HAP-1 (cell line): ENCODE measurements around the gene AKAP8L.
"Not testable (repeated sequence)": the region's sequence is repeated elsewhere in the genome, so short reads cannot be mapped to it uniquely, and the experiment has no call there.

ENCODE experiments used
- DNase-seq, 2 experiments: peaks; one replicate each; pipeline ENCODE4 v3.0.0-alpha.2; 2016 to 2020; ENCODE audit warnings: low spot score in 2 of 2
- H3K27me3 ChIP-seq: fragments of 250-450 bp; sonication (Bioruptor Pico); 2 replicates; pipeline ENCODE4 v1.5.1; 2020; ENCODE audit warnings: low read depth, mild to moderate bottlenecking, moderate library complexity
- H3K36me3 ChIP-seq: fragments of 250-450 bp; sonication (Bioruptor Pico); replicated peaks from 2 replicates; pipeline ENCODE4 v1.5.1; 2020; ENCODE audit warnings: mild to moderate bottlenecking
- H3K4me1 ChIP-seq: fragments of 250-450 bp; sonication (Bioruptor Pico); 2 replicates; pipeline ENCODE4 v1.5.1; 2020; ENCODE audit warnings: mild to moderate bottlenecking
- H3K4me3 ChIP-seq: fragments of 250-450 bp; sonication (Bioruptor Pico); 2 replicates; pipeline ENCODE4 v1.5.1; 2020; ENCODE audit warnings: mild to moderate bottlenecking, moderate library complexity
- H3K9me3 ChIP-seq: fragments of 250-450 bp; sonication (Bioruptor Pico); 2 replicates; pipeline ENCODE4 v1.5.1; 2020; ENCODE audit warnings: mild to moderate bottlenecking, moderate library complexity
- in situ Hi-C: fragments of 300-500 bp; cut with MboI; formaldehyde crosslinking; loops from 3 replicates; pipeline ENCODE4 v1.14.3; 2020; ENCODE audit warnings: low sequenced_read_pairs, inconsistent platforms, mixed read lengths

AKAP8L gene

DNA sequence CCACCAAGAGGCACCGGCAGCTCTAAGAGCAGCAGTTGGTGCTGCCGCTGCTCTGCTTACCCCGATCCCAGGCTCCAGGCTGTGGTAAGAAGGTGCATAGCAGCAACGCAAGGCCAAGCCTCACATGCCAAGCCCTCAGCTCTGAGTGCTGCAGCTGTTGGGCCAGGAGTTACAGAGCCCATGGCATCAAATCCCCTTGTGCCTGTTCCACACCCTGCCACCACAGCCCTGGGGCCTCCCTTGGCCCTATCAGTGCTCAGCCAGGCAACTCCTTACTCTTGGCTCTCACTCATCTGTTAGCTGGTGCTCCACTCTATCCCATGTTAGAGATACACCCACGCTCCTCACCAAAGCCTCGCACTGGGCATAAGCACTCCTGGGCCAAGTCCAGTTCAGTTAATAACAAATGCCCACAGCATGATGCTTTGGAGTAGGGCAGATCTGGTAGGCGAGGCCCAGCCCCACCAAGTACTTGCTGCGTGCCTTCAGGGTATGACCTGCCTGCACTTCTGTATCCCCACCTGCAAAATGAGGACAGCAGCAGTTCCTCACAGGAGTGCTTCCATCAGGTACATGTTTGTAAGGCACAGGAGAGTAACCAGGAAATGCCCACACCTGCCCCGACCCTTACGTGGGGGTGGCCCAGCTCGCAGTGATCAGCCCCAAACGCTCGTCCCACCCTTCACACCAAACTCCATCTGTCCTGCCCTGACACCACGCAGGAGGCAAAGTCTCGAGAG, 16.2 kb downstream of the AKAP8L start:
- Histone ChIP-seq H3K4me1 (no peaks in the 10 kb centered on the region), H3K27me3 (no peaks in the 10 kb centered on the region), H3K4me3 (no peak overlapping the region), H3K36me3 (peaks cover 62% of the 10 kb centered on the region), H3K9me3 (no peaks in the 10 kb centered on the region)
- in situ Hi-C loops, result no loop called here
- no peak for DNase-seq

DNA sequence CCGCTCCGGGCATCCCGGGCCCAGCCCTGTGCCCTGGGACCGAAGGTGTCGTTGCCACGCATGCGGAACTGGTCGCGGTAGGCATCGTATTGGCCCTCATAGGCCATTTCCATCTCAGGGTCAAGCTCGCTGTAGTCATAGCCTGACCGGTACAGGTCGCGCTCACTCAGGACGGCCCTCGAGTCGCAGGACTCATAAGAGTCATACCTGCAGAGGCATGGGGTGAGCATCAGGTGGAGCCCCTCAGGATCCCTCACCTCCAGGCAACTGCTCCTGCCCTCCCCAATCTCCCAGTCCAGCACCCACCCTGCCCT, 17.4 kb downstream of the AKAP8L start:
- Histone ChIP-seq H3K27me3 (no peaks in the 10 kb centered on the region), H3K4me1 (no peaks in the 10 kb centered on the region), H3K9me3 (no peaks in the 10 kb centered on the region), H3K36me3 (peaks cover 74% of the 10 kb centered on the region), H3K4me3 (no peak overlapping the region)
- DNase-seq, result no peak
- in situ Hi-C loops, result no loop called here

DNA sequence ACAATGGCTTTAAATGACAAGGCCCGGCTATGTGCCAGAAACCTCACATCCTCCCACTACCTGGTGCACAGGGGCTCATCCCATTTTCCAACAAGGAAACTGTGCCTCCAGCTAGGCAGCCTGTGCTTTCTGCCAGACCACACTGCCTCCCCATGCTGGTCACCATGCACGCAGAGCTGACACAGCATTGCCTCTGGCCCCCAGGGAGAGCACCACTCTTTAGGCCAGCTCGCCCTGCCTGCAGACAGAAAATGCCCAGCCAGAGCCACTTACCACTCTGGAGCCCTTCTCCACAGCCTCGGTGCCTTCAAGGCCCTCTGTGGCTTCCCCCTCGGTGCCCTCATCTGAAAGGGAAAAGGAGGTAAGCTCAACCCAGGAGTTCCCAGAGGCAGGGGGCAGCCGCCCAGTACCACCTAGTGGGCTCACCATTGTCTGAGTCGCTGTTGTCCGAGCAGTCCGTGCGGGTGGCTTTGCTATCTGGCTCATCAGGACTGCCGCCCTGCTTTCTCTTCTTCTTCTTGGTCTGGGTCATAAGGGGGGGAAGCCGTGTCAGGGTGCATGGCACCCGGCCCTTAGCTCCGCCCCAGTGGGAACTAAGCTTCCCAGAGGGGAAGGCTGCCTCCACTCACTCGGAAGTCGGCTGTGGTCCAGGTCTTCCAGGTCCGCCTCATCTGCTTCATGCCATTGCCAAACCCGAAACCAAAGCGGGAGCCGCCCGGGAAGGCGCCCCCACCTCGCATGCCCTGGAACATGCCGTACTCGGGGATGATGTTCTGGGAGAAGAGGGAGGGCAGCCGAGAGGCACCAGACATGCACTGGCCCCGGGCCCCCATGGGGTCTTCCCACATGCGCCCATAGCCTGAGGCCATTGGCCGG, 18.0 kb downstream of the AKAP8L start:
- DNase-seq, result no peak
- Histone ChIP-seq H3K27me3 (no peaks in the 10 kb centered on the region), H3K4me1 (no peaks in the 10 kb centered on the region), H3K36me3 (peaks cover 76% of the 10 kb centered on the region), H3K9me3 (no peaks in the 10 kb centered on the region), H3K4me3 (no peak overlapping the region)
- in situ Hi-C loops, result no loop called here

DNA sequence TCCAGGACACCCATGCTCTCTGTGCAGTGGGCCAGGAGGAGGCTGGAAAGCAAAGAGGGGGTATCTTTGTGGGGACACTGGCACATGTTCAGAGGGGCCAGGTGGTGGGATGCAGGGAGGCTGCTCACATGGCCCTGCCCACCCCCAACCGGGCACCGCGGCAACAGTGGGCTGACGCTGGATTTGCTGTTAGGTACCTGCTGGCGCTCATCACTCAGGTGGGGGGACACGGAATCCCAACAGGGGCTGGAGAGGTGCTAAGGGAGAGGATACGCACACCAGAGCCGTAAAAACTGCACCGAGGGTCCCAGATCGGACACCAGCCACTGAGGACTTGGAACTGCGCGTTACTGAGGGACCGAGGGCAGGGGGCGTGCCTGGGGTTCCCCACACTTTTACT, 19.2 kb downstream of the AKAP8L start:
- Histone ChIP-seq H3K36me3 (peaks cover 80% of the 10 kb centered on the region), H3K4me1 (no peaks in the 10 kb centered on the region)

DNA sequence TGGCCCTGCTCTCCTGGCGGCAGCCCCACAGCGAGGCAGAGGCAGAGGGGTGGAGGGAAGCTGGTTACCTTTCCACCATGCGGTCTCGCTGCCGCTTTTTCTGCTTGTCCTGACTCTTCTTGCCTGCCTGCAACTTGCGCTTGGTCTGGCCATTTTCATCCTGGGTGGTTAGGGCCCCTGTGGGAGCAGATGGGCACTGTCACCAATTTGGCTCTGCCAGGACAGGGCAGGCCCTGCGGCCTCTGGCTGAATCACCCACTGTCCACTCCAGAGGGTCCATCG, 19.6 kb downstream of the AKAP8L start:
- Histone ChIP-seq H3K9me3 (no peaks in the 10 kb centered on the region), H3K4me1 (no peaks in the 10 kb centered on the region), H3K27me3 (no peaks in the 10 kb centered on the region), H3K4me3 (no peak overlapping the region), H3K36me3 (peaks cover 78% of the 10 kb centered on the region)
- in situ Hi-C loops, result no loop called here
- DNase-seq, result no peak

More for the DNA sequence above, 19.2 kb downstream of the AKAP8L start:
- H3K27me3 ChIP-seq, result no peaks in the 10 kb centered on the region
- no peak for DNase-seq
- no peaks in the 10 kb centered on the region for H3K9me3 ChIP-seq
- in situ Hi-C loops, result no loop called here
- no peak overlapping the region for H3K4me3 ChIP-seq

DNA sequence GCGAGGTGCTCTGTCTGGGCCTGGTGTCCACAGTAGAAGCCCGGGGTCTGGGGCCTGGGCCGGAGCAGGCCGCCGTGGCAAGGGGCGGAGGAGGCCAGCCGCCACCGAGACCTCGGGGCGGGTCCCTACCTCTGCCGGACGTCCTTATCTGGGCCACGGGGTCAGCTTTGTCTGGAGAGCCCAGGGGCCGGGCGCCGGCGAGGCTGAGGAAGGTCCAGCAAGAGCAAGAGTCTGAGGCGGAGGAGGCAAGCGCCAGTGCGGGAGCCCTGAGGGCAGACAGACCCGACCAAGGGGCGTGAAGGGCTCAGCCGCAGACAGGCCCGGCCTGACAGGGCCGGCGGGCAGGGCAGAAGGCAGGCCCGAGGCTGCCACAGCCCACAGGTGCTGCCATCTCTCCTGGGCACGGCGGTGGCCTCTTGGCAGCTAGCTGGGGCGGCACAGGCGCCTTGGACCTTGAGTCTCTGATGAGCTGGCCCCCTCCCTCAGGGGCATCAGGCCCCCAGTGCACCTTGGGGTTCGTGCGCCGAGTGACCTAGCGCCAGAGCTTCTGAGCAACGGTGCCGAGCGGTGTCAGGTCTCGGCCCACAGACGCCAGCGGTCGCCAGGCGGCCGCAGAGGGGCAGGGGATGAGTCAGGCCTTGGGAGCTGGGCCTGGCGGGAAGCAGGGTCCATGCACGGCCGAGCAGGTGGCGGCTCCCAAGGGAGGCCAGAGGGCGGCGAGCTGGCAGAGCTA, 20.1 kb downstream of the AKAP8L start:
- in situ Hi-C loops, result no loop called here
- Histone ChIP-seq H3K36me3 (peaks cover 80% of the 10 kb centered on the region), H3K4me3 (no peak overlapping the region), H3K27me3 (no peaks in the 10 kb centered on the region), H3K4me1 (no peaks in the 10 kb centered on the region), H3K9me3 (no peaks in the 10 kb centered on the region)
- no peak for DNase-seq

DNA sequence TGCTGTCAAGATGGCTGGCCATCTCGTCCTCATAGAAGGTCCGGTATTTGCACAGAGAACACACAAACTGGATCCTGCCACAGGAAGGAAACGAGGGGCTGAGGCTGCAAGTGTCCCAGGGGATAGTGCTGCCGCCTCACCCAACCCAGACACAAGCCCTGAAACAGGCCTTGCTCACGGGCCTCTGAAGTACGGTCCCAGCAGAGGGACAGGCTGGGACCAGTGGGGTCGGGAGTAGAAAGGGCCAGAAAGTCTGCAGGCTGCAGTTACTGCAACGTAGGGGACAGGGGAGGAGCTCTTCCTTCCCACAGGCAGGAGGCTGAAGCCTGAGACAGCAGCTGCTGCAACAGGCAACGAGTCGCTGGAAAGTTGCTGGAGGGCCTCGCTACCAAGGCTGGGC, 21.0 kb downstream of the AKAP8L start:
- DNase-seq, result no peak
- Histone ChIP-seq H3K36me3 (peaks cover 79% of the 10 kb centered on the region), H3K4me1 (no peaks in the 10 kb centered on the region; the same call in 1 of the 2 replicates), H3K27me3 (no peaks in the 10 kb centered on the region), H3K9me3 (no peaks in the 10 kb centered on the region), H3K4me3 (no peak overlapping the region)
- in situ Hi-C loops, result no loop called here

DNA sequence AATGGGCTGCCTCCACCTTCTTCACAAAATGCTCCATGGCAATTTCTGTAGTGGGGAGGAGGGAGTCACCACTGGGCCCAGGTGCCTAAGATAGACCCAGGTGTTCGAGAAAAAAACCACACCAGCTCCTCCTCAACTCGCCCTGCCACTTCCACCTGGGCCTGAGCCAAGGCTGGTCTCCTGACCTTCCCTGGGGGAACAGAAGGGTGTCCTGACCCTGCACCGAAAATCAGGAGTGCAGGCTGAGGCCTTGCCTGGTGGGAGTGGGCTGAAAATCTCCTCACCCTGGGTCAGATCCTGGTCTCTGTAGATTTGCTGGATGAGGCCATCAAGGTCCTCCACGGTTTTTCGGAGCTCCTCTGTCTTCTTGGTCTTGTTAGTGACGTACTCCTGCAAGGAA, 21.6 kb downstream of the AKAP8L start:
- no peak overlapping the region for H3K4me3 ChIP-seq

DNA sequence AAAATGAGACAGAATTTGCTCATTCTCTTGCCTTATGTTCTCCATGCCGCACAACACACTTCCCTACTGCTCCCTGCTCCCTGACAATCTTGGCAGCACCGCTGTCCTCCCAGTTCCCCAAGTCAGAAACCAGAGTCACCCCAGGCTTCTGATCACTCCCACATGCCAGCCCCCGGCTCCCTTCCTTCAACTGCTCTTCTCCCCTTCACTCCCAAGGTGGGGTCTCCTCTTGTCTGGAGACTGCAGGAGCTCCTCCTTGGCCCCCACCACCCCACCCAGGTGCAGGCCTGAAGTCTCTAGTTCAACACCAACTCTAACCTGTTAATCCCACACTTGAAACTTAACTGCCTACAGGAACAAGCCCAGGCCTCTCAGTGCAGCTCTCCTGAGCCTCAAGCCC, 22.4 kb downstream of the AKAP8L start:
- no peaks in the 10 kb centered on the region for H3K27me3 ChIP-seq
- no peaks in the 10 kb centered on the region; the same call in 1 of the 2 replicates for H3K4me1 ChIP-seq
- no peaks in the 10 kb centered on the region for H3K9me3 ChIP-seq
- DNase-seq, result no peak
- H3K4me3 ChIP-seq, result no peak overlapping the region
- peaks cover 78% of the 10 kb centered on the region for H3K36me3 ChIP-seq
- in situ Hi-C loops, result no loop called here

More for the DNA sequence above, 21.6 kb downstream of the AKAP8L start:
- Histone ChIP-seq H3K27me3 (no peaks in the 10 kb centered on the region), H3K9me3 (no peaks in the 10 kb centered on the region), H3K4me1 (no peaks in the 10 kb centered on the region; the same call in 1 of the 2 replicates), H3K36me3 (peaks cover 77% of the 10 kb centered on the region)
- DNase-seq, result no peak
- in situ Hi-C loops, result no loop called here

DNA sequence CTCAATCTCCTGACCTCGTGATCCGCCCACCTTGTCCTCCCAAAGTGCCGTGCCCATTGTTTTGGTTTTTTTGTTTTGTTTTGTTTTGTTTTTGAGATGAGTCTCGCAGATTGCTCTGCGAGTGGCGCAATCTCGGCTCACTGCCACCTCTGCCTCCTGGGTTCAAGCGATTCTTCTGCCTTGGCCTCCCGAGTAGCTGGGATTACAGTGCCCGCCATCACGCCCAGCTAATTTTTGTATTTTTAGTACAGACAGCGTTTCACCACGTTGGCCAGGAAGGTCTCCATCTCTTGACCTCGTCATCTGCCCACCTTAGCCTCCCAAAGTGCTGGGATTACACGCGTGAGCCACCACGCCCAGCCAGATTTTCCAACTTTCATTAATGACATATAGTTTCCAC, 23.5 kb downstream of the AKAP8L start:
- H3K4me1 ChIP-seq, in situ Hi-C loops: not testable (repeated sequence)
- peaks cover 72% of the 10 kb centered on the region for H3K36me3 ChIP-seq

DNA sequence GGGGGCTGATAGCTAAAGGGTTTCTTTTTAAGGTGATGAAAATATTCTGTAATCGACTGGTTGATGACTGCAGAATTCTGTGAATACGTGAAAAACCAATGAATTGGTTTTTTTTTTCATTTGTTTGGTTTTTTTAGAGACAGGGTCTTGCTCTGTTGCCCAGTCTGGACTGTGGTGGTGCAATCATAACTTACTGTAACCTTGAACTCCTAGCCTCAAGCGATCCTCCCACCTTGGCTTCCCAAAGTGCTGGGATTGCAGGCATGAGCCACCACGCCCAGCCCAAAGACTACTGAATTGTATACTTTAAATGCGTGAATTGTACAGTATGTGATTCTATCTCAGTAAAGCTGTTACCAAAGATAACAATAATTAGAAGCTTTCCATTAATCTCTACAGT, 24.4 kb downstream of the AKAP8L start:
- H3K4me1 ChIP-seq, result no peaks in the 10 kb centered on the region; the same call in 1 of the 2 replicates
- H3K36me3 ChIP-seq, result peaks cover 65% of the 10 kb centered on the region
- H3K27me3 ChIP-seq, result no peaks in the 10 kb centered on the region
- no peak overlapping the region for H3K4me3 ChIP-seq
- no peaks in the 10 kb centered on the region for H3K9me3 ChIP-seq
- no peak for DNase-seq
- in situ Hi-C loops, result no loop called here

More for the DNA sequence above, 23.5 kb downstream of the AKAP8L start:
- H3K9me3 ChIP-seq, H3K4me3 ChIP-seq, H3K27me3 ChIP-seq, DNase-seq: not testable (repeated sequence)

DNA sequence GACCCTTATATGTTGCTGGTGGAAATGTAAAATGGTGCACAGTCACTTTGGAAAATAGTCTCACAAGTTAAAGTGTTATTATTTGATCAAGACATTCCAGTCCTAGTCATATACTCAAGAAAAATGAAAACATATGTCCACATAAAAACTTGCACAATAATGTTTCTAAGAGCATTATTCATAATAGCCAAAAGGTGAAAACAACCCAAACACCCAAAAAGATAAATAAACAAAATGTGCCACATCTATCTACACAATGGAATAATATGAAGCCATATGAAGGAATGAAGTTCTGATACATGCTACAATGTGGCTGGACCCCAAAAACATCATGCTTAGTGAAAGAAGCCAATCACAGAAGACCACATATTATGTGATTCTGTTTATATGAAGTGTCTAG, 24.8 kb downstream of the AKAP8L start:
- Histone ChIP-seq H3K9me3 (no peaks in the 10 kb centered on the region), H3K27me3 (no peaks in the 10 kb centered on the region), H3K4me3 (no peak overlapping the region), H3K4me1 (no peaks in the 10 kb centered on the region; the same call in 1 of the 2 replicates), H3K36me3 (peaks cover 61% of the 10 kb centered on the region)
- in situ Hi-C loops, result no loop called here
- no peak for DNase-seq

DNA sequence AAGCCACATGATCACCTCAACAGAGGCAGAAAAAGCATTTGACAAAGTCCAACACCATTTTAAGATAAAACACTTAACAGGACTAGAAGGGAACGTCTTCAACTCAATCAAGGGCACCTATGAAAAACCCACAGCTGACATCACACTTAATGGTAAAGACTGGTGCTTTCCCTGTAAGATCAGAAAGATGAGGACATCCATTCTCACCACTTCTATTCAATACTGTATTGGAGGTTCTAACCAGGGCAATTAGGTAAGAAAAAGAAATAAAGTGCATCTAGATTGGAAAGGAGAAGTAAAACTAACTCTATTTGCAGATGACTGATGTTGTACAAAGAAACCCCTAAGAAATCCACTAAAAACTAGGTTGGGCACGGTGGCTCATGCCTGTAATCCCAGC, 28.0 kb downstream of the AKAP8L start:
- Histone ChIP-seq H3K9me3 (no peaks in the 10 kb centered on the region), H3K36me3 (peaks cover 37% of the 10 kb centered on the region), H3K4me3 (no peak overlapping the region), H3K4me1 (no peaks in the 10 kb centered on the region; the same call in 1 of the 2 replicates), H3K27me3 (no peaks in the 10 kb centered on the region)
- no peak for DNase-seq
- in situ Hi-C loops, result no loop called here

DNA sequence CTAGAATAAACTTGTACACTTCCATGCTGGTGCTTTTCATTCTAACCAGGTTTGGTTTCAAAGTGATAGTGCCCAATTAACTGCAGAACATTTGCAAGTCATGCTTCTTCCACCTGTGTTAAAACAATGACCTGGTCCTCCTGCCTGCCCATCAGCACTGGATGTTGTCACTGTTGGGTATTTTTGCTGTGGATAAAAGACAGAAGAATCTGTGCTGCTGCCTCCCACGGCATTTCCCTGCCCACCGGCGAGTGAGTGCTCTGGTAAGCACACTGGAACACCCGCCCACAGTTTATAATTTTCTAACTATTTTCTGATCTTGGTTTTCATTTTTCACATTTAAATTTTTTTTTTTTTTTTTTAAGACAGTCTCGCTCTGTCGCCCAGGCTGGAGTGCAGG, 36.9 kb downstream of the AKAP8L start:
- Histone ChIP-seq H3K4me1 (peaks cover 3% of the 10 kb centered on the region), H3K9me3 (no peaks in the 10 kb centered on the region), H3K27me3 (no peaks in the 10 kb centered on the region), H3K4me3 (no peak overlapping the region), H3K36me3 (peaks cover 17% of the 10 kb centered on the region)
- in situ Hi-C loops, result no loop called here
- DNase-seq, result no peak
